Uterus (tissue), 2 donors: Measurements from ENCODE around the gene LGALS3BP.

Experiments used
- CTCF ChIP-seq, 4 experiments: fragments of 200-600 bp in 2 of 4; fragments of 450-650 bp in 2 of 4; sonication (generic) in 2 of 4; IDR thresholded peaks; one replicate each; pipeline ENCODE4 v1.5.1; 2016 to 2019; ENCODE audit warnings: antibody characterized with exemption in 4 of 4, mild to moderate bottlenecking in 2 of 4, moderate library complexity in 1 of 4
- POLR2A ChIP-seq, 2 donors: fragments of 450-650 bp; IDR thresholded peaks; one replicate each; pipeline ENCODE4 v1.6.1; 2016; ENCODE audit warnings: antibody characterized with exemption in 2 of 2, mild to moderate bottlenecking in 1 of 2, moderate library complexity in 1 of 2

- no peak for TF ChIP-seq POLR2A (IDR thresholded peaks at IDR 0.05)
- no peak for TF ChIP-seq CTCF (IDR thresholded peaks at IDR 0.05)
These were observed 11.9 kb downstream of the LGALS3BP start for GRCh38 chr17:78967782-78968362.
